LHCN-M2 (cell line): ENCODE results near the gene IL10. TPM values are rescaled to one million over a fixed set of nuclear protein-coding genes. Genes with fewer than 3 reads are reported as not detected.
A peak's percentile ranks its signal among the peaks of the same experiment; 100 is the strongest.
"Not testable (repeated sequence)": the region's sequence is repeated elsewhere in the genome, so short reads cannot be mapped to it uniquely, and the experiment has no call there.

Experiments
- DNase-seq: peaks from one replicate; pipeline ENCODE4 v3.0.0-alpha.2; 2012; ENCODE audit warnings: low read depth
- total RNA-seq: library from RNA; depleted of rRNA; stranded (reverse); fragments of >200 nt; gene quantifications from 2 replicates; pipeline ENCODE4 v1.2.3, GENCODE V29; 2014

Gene IL10
- total RNA-seq, 1 experiment from 2014 or later, result not detected

- no peak for DNase-seq
Observed at GRCh38 chr1:206794294-206794908, 22.1 kb upstream of the IL10 start.

- no peak for DNase-seq
Observed at GRCh38 chr1:206793620-206794019, 21.3 kb upstream of the IL10 start.

GRCh38 chr1:206792939-206793607, 20.8 kb upstream of the IL10 start:
- no peak for DNase-seq

- DNase-seq, result no peak
Observed at GRCh38 chr1:206790502-206791250, 18.4 kb upstream of the IL10 start.

GRCh38 chr1:206788487-206789050, 16.3 kb upstream of the IL10 start:
- no peak for DNase-seq

- DNase-seq, result peak; percentile 81
Observed at GRCh38 chr1:206787891-206788290, 15.6 kb upstream of the IL10 start.

- no peak for DNase-seq
Observed at GRCh38 chr1:206786212-206786886, 14.1 kb upstream of the IL10 start.

GRCh38 chr1:206785182-206785765, 13.0 kb upstream of the IL10 start:
- no peak for DNase-seq

GRCh38 chr1:206784471-206784903, 12.2 kb upstream of the IL10 start:
- no peak for DNase-seq

GRCh38 chr1:206783506-206783905, 11.2 kb upstream of the IL10 start:
- DNase-seq, result no peak

GRCh38 chr1:206782448-206782847, 10.2 kb upstream of the IL10 start:
- DNase-seq, result no peak

GRCh38 chr1:206779638-206780037, 7.3 kb upstream of the IL10 start:
- no peak for DNase-seq

GRCh38 chr1:206778911-206779310, 6.6 kb upstream of the IL10 start:
- DNase-seq, result not testable (repeated sequence)

GRCh38 chr1:206778031-206778430, 5.7 kb upstream of the IL10 start:
- no peak for DNase-seq

- DNase-seq, result no peak
Observed at GRCh38 chr1:206776229-206776628, 3.9 kb upstream of the IL10 start.

GRCh38 chr1:206774093-206774492, 1.8 kb upstream of the IL10 start:
- no peak for DNase-seq

- DNase-seq, result no peak
Observed at GRCh38 chr1:206771338-206771692, 979 bp downstream of the IL10 start.

GRCh38 chr1:206770531-206771337, 1.6 kb downstream of the IL10 start, which contains the start of gene IL19:
Gene IL19, plus strand, starts transcription at chr1:206770773. Its CDS starts 65,890 bp downstream, at chr1:206836663.
- DNase-seq, result peak; percentile 50

GRCh38 chr1:206769304-206769731, 3.0 kb downstream of the IL10 start:
- no peak for DNase-seq
